GM23338 (cell line): ENCODE data around the gene AP3S1. TPM values are rescaled to one million over a fixed set of nuclear protein-coding genes. Genes with fewer than 3 reads are reported as not detected.
A peak's percentile ranks its signal among the peaks of the same experiment; 100 is the strongest.

Source experiments
- JUNB ChIP-seq: IDR thresholded peaks from one replicate; pipeline ENCODE4 v1.6.1; 2016; ENCODE audit warnings: antibody characterized with exemption; ENCODE audit not compliant: unreplicated experiment
- POLR2AphosphoS5 ChIP-seq: IDR thresholded peaks from 2 replicates; pipeline ENCODE4 v1.6.1; 2016; ENCODE audit warnings: antibody characterized with exemption, low read depth
- REST ChIP-seq: IDR thresholded peaks from one replicate; pipeline ENCODE4 v1.6.1; 2018; ENCODE audit warnings: antibody characterized with exemption; ENCODE audit not compliant: unreplicated experiment
- ZNF462 ChIP-seq: fragments of 250-450 bp; sonication (Bioruptor Pico); IDR thresholded peaks from 2 replicates; pipeline ENCODE4 v1.5.0; 2020; ENCODE audit warnings: mild to moderate bottlenecking, moderate library complexity
- polyA plus RNA-seq: library from polyadenylated mRNA; unstranded; fragments of >200 nt; fragmentation: Nextera tagmentation; extraction: Ambion mirVana; gene quantifications from 2 replicates; pipeline ENCODE4 v1.2.1, GENCODE V29; 2016
- total RNA-seq: library from RNA; depleted of rRNA; stranded (reverse); fragments of >200 nt; shearing (Covaris generic); gene quantifications from 2 replicates; pipeline ENCODE4 v1.2.3, GENCODE V29; 2014

AP3S1 gene
- total and polyA plus RNA-seq, 2 experiments from 2014 or later = 143 to 232 TPM

DNA sequence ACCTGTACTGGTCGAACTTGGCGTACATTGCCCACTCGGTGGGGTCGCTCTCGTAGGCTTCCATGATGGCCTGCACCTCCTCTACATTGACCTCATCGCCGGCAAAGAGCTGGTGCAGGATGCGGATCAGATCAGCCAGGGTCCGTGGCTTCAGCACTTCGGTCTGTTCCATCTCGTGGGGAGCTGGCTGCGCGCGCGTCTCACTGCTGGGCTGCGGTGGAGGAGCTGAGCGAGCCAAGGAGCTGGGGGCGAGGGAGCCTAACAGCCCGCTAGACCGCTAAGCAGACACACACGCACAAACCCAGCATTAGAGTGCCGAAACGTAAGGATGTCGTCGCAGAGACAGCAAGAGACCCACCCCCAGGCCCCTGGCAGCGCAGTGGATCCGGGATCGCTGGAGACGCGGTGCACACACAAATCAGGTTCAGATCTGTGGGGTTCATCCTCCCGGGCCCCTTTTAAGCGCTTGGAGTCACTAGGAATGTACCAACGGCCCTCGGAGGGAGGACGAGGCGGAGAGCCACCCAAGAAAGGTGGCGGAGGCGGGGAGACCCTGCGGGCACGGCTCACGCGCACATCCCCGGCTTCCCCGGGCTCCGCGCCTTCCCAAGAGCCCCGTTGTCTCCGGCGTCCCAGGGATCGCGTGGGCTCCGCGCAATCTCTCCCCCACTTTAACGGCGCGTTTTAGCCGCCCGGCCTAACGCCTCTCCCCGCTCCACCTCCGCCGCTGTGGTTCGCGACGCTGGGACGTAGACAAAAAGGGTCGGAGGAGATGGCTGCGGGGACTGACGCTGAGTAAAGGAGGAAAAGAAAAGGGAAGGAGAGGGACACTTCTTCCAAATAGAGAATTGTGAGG lies 25.3 kb upstream of the AP3S1 start, which contains the start of gene CDO1 (continued):
- TF ChIP-seq REST (no peak), POLR2AphosphoS5 (peak; percentile 87), ZNF462 (CRISPR knock-in tag) (no peak), JUNB (no peak)
